HepG2 (cell line): Measurements from ENCODE around the gene ZNF629. TPM values are rescaled to one million over a fixed set of nuclear protein-coding genes. Genes with fewer than 3 reads are reported as not detected.
A peak's percentile ranks its signal among the peaks of the same experiment; 100 is the strongest.

Experiments used
- CBFB ChIP-seq: sonication (generic); formaldehyde crosslinking; IDR thresholded peaks from 2 replicates; pipeline ENCODE4 v1.4.0; 2020; ENCODE audit warnings: missing genetic modification reagents
- CEBPB ChIP-seq: IDR thresholded peaks from 2 replicates; pipeline ENCODE4 v1.6.1; 2011; ENCODE audit warnings: low read depth, low read length, improper control_type of control experiment, borderline replicate concordance
- ELF4 ChIP-seq: sonication (generic); formaldehyde crosslinking; IDR thresholded peaks from 2 replicates; pipeline ENCODE4 v1.5.0; 2020; ENCODE audit warnings: missing genetic modification reagents, mild to moderate bottlenecking, moderate library complexity, borderline replicate concordance
- JUND ChIP-seq: sonication (generic); formaldehyde crosslinking; IDR thresholded peaks from 2 replicates; pipeline ENCODE4 v1.8.0; 2022; ENCODE audit warnings: mild to moderate bottlenecking, missing genetic modification reagents
- MAFF ChIP-seq: IDR thresholded peaks from 2 replicates; pipeline ENCODE4 v1.6.1; 2011; ENCODE audit warnings: low read depth, low read length, improper control_type of control experiment
- NR1H2 ChIP-seq: sonication (generic); formaldehyde crosslinking; IDR thresholded peaks from 2 replicates; pipeline ENCODE4 v1.8.1; 2022; ENCODE audit warnings: low read depth, missing genetic modification reagents, borderline replicate concordance
- SALL1 ChIP-seq: sonication (generic); formaldehyde crosslinking; IDR thresholded peaks from 2 replicates; pipeline ENCODE4 v1.8.0; 2022; ENCODE audit warnings: mild to moderate bottlenecking, missing genetic modification reagents
- ZKSCAN1 ChIP-seq: fragments of 150-350 bp; IDR thresholded peaks from 2 replicates; pipeline ENCODE4 v1.6.1; 2014; ENCODE audit warnings: low read length
- ZNF30 ChIP-seq: sonication (generic); formaldehyde crosslinking; IDR thresholded peaks from 2 replicates; pipeline ENCODE4 v1.5.0; 2020; ENCODE audit warnings: mild to moderate bottlenecking, missing genetic modification reagents
- ZNF318 ChIP-seq: sonication (generic); formaldehyde crosslinking; IDR thresholded peaks from 2 replicates; pipeline ENCODE4 v1.4.0; 2020; ENCODE audit warnings: mild to moderate bottlenecking, missing genetic modification reagents
- ZNF567 ChIP-seq: sonication (generic); formaldehyde crosslinking; IDR thresholded peaks from 2 replicates; pipeline ENCODE4 v1.8.1; 2023; ENCODE audit warnings: mild to moderate bottlenecking, missing genetic modification reagents, borderline replicate concordance
- ZNF589 ChIP-seq: sonication (generic); formaldehyde crosslinking; conservative IDR thresholded peaks from 2 replicates; pipeline ENCODE4 v1.8.0; 2022; ENCODE audit warnings: mild to moderate bottlenecking, moderate library complexity, missing genetic modification reagents
- ZNF644 ChIP-seq: IDR thresholded peaks from 2 replicates; pipeline ENCODE4 v1.6.1; 2016; ENCODE audit warnings: low read depth
- ZNF703 ChIP-seq: sonication (generic); formaldehyde crosslinking; IDR thresholded peaks from 2 replicates; pipeline ENCODE4 v1.5.1; 2020; ENCODE audit warnings: missing genetic modification reagents, mild to moderate bottlenecking, moderate library complexity, borderline replicate concordance
- ZNF724P ChIP-seq: sonication (generic); formaldehyde crosslinking; IDR thresholded peaks from 2 replicates; pipeline ENCODE4 v1.8.0; 2022; ENCODE audit warnings: missing genetic modification reagents, borderline replicate concordance
- ZNF891 ChIP-seq: sonication (generic); formaldehyde crosslinking; IDR thresholded peaks from 2 replicates; pipeline ENCODE4 v1.5.0; 2020; ENCODE audit warnings: mild to moderate bottlenecking, missing genetic modification reagents
- polyA plus RNA-seq, 8 experiments: library from polyadenylated mRNA; depleted of rRNA in 3 of 8; stranded (reverse) in 7 of 8; unstranded in 1 of 8; fragments of >200 nt; fragmentation: Illumina TruSeq in 4 of 8; extraction: Trizol in 4 of 8; gene quantifications; 2 replicates each; pipeline versions ENCODE4 v1.2.1 to v1.2.3, GENCODE V29; 2011 to 2016; ENCODE audit warnings: low read depth in 4 of 8, missing spikeins in 1 of 8, mixed read lengths in 1 of 8; ENCODE audit not compliant: insufficient read depth in 1 of 8
- total RNA-seq, 5 experiments: library from RNA; depleted of rRNA; stranded (reverse); fragments of >200 nt; fragmentation: Illumina TruSeq; extraction: Trizol; gene quantifications; 2 replicates each; pipeline ENCODE4 v1.2.3, GENCODE V29; 2016; ENCODE audit warnings: low read depth in 1 of 5
- TF ChIP-seq, protein P1 (sequence below): sonication (generic); formaldehyde crosslinking; IDR thresholded peaks from 2 replicates; pipeline ENCODE4 v1.8.0; 2022; ENCODE audit warnings: missing genetic modification reagents, mild to moderate bottlenecking, borderline replicate concordance

Gene ZNF629
- total and polyA plus RNA-seq, 2 of the 13 experiments (the other 11 are each of a cell fraction or from before 2014, with no cell fraction given), result 6.1 to 16.5 TPM

DNA sequence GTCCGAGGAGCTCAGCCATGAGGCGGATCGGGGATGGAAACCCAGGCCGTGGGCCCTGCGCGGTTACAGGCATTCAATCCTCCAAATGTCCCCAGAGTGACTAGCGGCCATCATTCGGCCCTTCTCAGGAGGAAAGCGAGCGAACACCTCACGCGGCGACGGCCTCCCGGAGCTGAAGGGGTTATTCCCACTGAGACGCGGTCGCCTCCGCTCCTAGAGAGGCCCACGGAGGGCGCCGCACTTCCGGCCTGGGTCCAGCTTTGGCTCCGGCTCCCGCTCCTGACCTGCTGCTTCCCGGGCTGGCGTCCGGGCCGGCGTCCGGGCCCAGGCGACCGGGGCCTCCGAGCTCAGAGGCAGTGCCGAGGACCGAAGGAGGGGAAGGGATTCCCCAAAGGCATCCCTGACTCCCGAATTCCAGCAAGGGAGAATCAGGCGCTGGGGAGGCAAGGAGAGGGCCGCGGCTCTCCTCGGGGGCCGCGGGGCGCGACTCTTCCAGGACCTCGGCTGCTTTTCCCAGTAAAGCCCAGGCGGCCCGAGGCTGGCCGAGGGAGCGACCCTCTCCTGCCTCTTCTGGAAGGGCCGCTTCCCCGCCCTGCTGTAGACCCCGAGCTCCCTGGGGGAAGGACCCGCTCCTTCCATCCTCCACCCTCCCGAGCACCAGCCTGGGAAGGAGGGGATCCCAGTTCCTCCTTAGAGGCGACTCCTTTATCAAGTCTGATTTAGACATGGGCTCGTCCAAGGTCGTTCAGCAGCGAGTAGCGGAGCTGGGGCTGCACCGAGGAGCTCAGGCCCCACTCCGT, 18.6 kb upstream of the ZNF629 start (continued):
- peak; percentile 96; the same call in 1 of the 2 replicates for TF ChIP-seq ZNF30 (CRISPR knock-in tag)
- TF ChIP-seq MAFF, result no peak
- peak; percentile 88; the same call in 1 of the 2 replicates for TF ChIP-seq ZNF567 (CRISPR knock-in tag)
- TF ChIP-seq CEBPB, result no peak
- 0 out of 2 replicates have a peak, but pooled peaks have one; percentile 13 for TF ChIP-seq ZNF644 (CRISPR knock-in tag)
- TF ChIP-seq, protein P1, sequence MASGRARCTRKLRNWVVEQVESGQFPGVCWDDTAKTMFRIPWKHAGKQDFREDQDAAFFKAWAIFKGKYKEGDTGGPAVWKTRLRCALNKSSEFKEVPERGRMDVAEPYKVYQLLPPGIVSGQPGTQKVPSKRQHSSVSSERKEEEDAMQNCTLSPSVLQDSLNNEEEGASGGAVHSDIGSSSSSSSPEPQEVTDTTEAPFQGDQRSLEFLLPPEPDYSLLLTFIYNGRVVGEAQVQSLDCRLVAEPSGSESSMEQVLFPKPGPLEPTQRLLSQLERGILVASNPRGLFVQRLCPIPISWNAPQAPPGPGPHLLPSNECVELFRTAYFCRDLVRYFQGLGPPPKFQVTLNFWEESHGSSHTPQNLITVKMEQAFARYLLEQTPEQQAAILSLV (CRISPR knock-in tag), result peak; percentile 98
- TF ChIP-seq ZNF703 (CRISPR knock-in tag), result peak; percentile 90
- TF ChIP-seq ZNF589 (CRISPR knock-in tag), result peak; percentile 62
- TF ChIP-seq NR1H2 (CRISPR knock-in tag), result no peak
- TF ChIP-seq ZNF724P (CRISPR knock-in tag), result peak; percentile 95
- TF ChIP-seq ZKSCAN1, result no peak; the same call in 1 of the 2 replicates
- TF ChIP-seq JUND (CRISPR knock-in tag), result peak; percentile 73
- peak; percentile 87 for TF ChIP-seq ELF4 (CRISPR knock-in tag)
- TF ChIP-seq SALL1 (CRISPR knock-in tag), result peak; percentile 95
- no peak for TF ChIP-seq ZNF318 (CRISPR knock-in tag)
- TF ChIP-seq CBFB (CRISPR knock-in tag), result peak; percentile 97
- peak; percentile 93; the same call in 1 of the 2 replicates for TF ChIP-seq ZNF891
